Smooth muscle cell of the brain vasculature (primary cell): ENCODE data around the gene B3GALNT2.
"Not testable (repeated sequence)": the region's sequence is repeated elsewhere in the genome, so short reads cannot be mapped to it uniquely, and the experiment has no call there.

Experiments
- DNase-seq: peaks from one replicate; pipeline ENCODE4 v3.0.0-alpha.2; 2012; ENCODE audit warnings: low read depth, low spot score

The B3GALNT2 gene

DNA sequence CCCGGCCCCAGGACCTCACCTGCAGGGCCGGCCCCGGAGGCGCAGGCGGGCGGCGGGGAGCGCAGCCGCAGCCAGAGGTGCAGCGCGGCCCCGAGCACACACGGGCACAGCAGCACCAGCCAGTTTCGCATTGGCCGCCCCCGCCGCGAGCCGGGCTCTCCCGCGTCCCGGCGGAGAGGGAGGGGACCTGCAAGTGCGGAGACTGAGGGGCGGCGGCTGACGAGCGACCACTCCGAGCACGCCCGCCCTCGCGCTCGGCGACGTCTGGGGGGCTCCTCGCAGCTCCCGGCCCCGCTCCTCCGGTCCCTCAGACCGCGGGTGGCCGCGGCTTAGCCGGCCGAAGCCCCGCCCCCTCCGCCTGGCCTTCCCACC is at the start of gene B3GALNT2:
Gene B3GALNT2 (minus strand): TSS at position 331 of the 372 bp plus-strand sequence. CDS start 200 bp downstream, at position 131.
- no peak for DNase-seq

DNA sequence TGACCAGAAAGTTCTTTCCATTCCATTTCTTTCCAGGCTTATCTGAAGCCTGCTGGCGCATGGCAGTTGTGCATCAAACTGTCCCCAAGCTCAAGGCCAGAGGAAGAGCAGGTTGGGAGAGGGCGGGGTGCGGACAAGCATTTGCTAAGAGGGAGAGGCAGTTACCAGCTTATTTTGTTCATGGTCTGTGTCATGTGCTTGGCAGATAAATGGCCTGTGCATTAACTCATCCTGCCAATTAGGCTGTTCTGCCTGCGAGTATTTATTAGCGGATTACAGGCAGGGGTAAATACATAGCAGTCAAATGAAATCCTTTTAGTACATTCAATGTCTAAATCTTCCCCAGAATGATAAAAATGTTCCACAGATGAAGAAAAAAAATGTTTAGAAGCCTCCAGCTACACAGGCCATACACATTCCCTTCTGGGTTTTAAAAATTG is 48.9 kb upstream of the B3GALNT2 start:
- DNase-seq: no peak

DNA sequence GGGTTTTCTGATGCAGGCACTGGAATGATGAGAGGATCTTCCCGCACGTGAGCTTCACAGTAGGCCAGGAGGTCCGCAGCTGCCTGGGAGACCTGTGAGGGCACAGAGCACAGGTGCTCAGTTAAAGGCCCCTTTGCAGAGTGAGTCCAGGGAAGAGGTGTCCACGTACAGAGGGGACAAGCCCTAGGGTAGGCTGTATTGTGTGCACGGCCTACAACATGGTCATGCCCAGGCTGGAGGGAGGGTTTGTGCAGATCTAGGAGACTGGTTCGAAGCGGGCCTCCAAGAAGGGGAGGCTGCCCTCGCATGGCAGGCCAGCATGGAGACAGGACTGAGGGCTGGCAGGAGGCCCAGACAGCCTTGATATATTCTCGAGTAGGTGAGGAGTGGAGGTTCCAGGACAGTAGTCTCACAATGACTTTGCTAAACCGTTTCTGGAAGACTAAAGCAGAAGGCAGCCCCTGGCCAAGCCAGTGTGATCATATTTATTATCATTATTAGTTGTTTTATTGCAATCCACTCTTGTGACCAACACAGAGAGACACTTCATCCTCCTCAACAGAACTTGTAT is 48.0 kb upstream of the B3GALNT2 start:
- no peak for DNase-seq

DNA sequence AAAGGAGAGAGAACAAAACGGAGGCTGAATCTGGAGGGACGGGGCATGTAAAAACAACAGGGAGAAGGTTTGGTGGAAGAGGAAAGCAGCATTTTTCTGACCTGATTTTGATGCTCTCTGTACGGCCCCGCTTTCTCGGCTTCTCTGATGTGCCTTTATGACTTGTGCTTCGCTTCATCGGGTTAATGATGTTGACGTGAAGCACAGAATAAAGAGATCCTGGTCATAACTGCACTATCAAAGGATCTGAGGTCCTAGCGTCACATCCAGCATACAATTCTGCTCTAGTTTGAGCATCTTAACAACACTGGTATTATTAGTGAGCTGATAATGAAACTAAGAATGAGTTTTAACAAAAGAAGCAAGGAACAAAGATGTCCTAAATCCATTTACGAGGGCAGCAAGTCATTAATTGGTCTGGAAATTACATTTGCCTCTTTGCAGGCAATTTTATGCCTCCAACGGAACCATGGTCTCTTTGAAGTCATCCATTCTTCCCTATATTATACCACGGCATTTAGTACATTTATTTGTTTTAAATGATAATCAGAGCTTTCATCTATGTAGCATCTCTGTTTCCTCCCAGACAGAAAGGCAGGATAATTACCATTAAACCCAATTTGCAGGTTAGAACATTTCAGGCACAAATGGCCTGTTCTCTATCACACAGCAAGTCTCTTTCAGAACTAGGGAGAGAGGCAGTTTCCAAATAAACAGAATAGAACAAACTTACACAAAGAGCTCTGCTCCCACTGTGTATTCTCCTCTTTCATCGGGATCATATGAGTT is 45.3 kb upstream of the B3GALNT2 start:
- DNase-seq: no peak

DNA sequence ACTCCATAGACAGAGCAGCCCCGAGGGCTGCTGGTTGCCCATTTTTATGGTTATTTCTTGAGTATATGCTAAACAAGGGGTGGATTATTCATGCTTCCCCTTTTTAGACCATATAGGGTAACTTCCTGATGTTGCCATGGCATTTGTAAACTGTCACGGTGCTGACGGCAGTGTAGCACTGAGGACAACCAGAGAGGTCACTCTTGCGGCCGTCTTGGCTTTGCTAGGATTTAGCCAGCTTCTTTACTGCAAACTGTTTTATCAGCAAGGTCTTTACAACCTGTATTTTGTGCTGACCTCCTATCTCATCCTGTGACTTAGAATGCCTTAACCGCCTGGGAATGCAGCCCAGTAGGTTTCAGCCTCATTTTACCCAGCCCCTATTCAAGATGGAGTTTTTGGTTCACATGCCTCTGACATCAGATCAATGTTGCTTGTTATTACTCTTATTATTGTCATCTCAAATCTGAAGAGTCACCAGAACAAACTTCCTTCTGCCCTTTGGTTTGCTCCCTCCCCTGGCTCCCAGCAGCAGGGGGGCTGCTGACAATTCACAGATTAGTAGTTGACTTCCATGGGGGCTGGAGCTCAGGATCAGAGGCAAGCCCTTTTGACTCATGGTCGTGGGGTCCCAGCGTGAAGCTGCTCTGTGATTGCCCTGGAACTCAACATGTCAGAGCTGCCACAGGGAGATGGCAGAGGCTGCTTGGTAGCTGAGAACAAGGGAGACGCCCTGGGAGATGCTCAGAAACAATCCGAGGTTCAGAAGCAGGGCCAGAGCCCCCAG is 42.3 kb upstream of the B3GALNT2 start:
- DNase-seq: not testable (repeated sequence)

DNA sequence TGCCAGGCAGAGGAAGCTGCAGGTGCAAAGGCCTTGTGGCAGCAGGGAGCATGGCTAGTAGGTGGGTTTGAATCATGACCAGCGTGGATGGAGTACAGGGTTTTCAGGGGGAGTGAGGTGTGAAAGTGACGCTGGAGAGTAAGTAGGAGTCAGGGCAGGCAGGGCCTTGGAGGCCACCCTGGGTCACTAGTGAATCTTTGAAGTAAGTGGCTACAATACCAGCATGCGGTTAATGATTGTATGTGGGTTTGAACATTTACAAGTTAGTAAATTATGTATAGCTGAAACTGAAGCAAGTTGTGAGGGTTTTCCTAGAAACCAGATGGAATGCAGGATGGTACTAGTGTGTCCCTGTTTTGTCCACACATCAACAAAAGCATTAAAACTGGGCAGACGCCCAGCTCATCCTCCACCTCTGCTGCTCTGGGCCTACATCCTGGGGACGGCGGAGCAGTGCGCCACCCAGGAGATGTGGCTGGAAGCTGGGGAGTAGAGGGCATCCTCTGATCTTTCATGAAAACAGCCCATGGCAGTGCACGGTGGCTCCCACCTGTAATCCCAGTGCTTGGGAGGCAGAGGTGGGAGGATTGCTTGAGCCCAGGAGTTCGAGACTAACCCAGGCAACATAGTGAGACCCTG is 41.2 kb upstream of the B3GALNT2 start:
- DNase-seq: no peak

DNA sequence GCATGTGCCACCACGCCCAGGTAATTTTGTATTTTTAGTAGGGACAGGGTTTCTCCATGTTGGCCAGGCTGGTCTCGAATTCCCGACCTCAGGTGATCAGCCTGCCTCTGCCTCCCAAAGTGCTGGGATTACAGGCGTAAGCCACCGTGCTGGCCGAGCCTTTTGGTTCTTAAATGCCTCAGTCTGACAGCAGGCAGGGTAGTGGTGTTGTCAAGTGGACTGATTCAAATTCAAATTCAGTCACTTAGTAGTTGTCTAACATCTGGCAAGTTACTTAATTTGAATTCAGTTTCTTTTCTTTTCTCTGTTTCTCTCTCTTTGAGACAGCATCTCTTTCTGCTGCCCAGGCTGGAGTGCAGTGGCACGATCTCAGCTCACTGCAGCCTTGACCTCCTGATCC is 38.6 kb upstream of the B3GALNT2 start:
- not testable (repeated sequence) for DNase-seq

DNA sequence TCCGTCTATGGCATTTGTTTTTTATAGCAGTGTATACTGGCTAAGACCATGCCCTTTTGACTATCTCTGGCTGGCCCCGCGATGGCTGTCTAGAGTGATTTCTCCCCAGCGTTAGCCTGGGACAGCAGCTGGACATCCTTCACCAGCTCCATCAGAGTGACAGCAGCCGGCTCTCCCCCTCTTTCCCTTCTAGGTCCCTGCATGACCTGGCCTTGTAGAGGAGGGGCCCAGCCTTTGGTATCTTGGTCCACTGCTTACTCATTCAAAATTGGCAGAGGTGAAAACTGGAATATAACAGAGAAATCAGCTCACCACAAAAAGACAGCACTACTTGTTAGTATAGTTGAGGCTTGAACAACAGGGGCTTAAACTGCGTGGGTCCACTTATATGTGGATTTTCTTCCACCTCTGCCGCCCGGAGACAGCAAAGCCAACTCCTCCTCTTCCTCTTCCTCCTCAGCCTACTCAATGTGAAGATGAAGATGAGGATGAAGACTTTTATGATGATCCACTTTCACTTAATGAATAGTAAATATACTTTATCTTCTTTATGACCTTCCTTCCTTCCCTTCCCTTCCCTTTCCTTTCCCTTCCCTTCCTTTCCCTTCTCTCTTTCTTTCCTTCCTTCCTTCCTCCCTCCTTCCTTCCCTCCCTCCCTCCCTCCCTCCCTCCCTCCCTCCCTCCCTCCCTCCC is 29.4 kb upstream of the B3GALNT2 start:
- DNase-seq: no peak

DNA sequence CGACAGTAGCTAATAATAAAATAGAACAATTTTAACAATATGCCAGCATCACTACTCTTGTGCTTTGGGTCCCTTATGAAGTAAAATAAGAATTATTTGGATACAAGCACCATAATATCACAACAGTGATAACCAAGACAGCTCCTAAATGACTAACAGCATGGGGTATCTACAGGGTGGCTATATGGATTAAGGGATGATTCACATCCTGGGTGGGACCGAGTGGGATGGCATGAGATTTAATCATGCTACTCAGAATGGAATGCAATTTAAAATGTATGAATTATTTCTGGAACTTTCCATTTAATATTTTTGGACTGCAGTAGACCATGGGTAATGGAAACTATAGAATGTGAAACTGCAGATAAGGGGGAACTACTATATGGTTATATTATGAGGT is 28.1 kb upstream of the B3GALNT2 start:
- DNase-seq: no peak

DNA sequence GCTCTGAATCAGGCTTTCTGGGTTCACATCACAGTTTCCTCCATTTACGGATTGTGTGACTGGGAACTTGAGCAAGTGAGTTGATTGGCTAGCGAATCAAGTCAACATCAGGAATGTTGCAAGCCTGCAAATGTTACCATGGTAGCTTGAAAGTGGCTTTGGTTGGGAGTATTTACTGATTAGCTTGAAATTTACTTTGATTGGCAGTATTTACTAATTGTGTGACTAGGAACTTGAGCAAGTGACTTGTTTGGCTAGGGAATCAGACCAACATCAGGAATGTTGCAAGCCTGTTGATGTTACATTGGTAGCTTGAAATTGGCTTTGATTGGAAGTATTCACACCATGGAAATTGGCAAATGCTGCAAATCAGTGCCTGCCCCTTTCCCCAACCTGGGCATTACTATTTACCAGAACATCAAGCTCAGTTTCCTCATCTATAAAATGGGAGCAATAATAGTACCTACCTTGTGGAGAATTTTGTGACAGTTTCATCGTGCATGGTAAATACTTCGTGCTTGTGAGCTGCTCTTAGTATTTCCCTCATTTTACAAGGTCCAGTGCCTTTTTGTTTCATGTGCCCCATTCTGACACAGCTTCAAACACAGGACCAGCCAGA is 23.1 kb upstream of the B3GALNT2 start:
- no peak for DNase-seq

DNA sequence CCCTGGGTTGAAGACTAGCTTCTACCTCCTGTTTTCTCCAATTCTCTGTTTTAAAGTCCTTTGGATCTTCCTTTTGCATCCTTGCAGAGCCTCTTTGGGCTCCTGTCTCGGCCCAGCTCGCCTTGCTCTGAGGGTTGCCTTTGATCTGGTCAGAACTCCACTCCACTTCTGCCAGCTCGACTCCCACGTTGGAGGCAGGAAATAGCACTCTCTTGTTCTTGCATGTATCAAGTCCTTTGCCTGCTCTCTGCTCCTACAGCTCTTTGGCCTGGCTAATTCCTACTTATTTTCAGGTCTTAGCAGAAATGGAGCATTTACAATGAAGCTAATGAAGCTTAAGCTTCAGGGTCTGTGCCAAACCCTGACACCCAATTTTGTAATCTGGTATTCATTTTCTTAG is 21.1 kb upstream of the B3GALNT2 start:
- no peak for DNase-seq

DNA sequence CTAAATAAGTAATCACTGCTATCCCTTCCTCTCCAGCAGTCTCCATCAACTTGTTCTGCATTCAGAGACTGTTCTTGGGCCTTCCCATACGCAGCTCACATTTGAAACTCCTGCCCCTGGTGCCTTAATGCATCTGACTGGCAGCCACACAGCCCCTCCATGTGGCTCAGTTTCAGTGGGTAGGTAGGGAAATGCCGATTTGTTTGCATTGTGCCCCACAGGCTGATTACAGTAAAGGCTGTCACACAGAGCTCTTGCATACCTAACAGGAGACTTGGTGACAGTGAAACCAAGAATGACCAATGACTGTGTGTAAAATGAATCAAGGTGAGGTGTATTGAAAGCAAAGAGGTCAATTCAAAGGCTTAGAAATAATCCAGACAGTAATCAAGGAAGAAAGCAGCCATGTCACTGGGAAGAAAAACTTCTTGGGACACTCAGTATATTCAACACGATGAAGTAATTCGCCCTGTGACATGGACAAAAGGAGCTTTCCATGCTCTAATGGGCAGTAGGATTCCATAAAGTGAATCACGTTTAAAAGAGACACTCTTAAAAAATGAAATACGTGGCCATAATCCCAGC is 12.7 kb upstream of the B3GALNT2 start:
- DNase-seq: no peak

DNA sequence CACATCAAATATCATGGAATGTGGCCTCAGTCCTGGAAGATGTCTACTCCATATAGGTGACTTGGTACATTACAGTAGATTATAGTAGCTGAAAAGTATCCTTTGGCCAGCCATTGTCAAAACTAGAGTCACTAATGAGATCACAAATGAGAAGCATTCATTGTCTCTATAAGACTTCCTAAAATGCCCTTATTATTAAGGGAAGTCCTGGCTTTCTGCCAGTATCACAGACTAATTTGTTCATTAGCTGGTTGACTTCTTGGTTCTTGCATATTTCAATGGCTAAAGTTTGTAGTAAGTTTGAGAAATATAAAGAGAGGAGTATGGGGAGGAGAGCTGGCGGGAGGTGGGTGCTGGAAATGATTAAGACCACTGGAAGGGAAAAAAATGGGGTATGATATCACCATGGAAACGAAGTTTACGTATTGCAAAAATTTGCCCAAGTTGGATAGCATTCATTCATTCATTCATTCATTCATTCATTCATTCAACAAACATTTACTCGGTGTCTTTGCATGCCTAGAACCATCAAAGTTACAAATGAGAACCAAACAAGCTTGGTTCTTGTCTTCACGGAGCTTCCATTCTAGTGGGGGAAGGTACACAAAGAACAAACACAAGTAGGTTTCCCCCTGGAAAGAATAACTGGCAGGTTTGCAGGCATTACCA is 11.7 kb upstream of the B3GALNT2 start:
- DNase-seq: no peak

DNA sequence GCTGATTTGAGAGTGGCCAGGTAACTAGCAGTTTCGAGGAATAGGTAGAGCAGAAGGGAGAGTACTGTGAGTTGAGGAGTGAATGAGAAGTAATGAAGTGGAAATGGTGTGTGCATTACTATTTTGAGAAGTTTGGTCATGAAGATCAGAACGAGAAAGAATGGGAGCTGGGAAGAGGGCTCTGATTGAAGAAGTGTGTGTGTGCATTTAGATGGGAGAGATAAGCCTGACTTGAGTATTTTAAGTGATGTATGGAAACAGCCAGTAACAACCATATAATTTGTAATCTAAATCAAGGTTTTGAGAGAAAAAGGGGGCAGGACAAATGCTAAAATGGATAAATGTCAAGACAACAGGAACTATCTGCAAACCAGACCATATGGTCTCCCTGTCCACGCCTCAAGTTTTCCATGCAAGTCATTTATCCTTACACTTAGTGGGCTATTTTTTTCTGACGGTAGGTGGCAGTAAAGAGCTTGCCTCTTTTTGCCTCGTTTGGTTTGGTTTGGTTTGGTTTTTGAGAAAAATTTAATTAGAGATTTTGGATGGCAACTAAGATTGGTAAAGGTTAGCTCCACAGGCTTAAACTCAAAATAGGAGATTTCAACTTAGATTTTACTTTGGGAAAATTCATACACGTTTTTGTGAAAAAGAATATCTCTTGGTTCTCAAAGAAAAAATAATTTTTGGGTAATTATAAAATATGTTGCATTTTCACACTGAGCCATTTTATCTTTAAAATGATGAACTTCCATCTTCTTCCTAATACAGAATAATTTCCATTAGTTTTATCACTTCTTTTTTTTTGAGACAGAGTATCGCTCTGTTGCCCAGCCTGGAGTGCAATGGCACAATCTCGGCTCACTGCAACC is 9.5 kb upstream of the B3GALNT2 start:
- DNase-seq: peak; percentile 58

DNA sequence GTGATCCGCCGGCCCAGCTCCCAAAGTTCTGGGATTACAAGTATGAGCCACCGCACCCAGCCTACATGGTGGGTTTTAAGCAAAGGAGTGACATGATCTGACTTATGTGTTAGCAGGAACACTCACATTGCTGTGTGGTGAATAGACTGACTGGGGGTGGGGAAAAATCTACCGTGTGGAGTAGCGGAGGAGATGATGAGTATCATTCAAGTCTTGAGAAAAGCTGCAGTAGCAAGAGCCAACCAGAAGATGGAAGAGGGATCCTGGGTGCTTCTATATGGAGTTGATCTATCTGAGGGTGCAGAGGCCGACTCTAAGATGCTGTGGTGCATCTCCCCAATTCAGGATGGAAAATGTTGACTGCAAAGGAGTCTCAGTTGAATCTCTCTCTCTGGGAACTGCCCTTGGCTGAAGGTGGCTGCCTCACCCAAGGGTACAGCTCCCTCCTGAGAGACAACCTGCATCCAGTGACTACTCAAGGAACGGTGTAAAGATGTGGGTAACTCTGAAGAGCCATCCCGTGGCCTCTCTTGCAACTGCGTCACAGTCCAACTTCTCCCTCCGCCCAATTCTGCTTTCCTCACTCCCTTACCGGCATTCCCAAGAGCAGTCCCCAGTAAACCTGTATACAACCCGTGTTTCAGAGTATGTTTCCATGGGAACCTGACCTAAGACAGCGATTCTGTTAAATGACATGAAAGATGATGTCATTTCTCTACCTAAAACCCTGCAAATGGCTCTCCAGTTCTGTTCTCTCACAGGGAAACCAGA is 7.4 kb upstream of the B3GALNT2 start:
- no peak for DNase-seq

DNA sequence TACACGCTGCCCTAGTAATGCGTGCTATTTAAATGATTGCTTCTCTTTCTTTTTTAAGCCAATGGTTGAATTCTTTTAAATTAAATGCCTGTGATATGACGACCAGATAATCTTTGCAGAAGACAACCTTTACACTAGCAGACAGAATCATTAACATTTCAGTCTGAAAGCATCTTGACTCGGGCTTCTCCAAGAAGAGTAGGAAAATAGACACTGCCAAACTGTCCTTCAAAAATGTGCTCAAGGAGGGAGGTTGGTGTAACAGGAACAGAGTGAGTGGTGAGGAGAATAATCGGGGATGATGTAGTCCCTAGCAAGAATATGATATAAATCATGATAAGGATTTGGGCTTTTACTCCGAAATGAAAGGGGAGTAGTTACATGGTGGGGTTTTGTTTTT is 6.6 kb upstream of the B3GALNT2 start:
- DNase-seq: no peak

DNA sequence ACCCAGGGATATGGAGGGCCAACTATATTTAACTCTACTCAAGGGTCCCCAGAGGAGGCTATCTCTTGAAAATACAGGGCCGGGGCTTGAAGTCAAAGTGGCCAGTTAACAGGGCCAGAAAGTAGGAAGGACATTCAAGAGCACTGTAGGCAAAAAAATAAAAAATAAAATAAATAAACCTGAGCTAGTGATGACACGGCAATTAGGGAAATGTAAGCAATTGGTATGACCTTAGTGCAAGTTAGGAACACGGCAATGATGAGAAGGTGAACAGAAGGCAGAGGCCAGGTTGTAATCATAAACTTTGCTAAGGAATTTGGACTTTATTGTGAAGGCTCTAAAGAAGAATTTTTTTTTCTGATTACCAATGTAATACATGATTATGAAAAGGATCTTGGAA is 3.4 kb upstream of the B3GALNT2 start:
- DNase-seq: no peak

DNA sequence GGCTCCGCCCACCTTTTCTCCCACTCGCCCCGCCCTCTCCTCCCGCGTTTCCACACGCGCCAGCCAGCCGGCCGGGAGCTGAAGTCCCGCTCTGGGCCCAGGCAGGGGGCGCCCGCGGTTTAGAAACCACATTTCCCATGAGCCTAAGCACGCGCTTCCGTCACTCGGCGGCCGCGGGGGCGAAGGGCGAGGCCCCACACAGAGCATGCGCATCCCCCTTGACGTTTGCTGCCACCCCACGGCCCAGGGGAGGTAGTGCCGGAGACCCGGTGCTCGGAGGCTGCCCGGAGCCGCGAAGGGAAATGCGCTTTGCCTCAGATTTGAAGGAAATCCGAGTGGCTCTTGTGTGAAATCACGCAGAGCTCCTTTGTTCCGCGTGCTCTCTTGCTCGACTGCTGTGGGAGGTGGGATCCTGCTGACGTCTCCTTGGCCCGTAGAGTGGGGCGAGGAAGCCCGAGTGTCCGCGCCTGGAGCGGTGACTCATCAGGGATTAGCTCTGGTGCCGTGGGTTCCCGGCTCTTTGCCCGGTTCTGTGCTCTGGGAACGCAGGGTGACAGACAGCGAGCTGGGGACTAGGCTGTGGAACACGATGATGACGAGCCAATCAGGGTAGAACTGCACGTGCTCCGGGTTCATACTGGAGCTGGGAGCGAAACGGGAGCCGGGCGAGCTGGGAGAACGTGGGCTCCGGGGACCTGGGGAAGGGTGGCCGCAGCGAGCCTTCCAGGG is 406 bp upstream of the B3GALNT2 start:
- peak; percentile 99 for DNase-seq
